Measurements from ENCODE around the gene DKK3. TPM values are rescaled to one million over a fixed set of nuclear protein-coding genes. Genes with fewer than 3 reads are reported as not detected.

The DKK3 gene
- 83.7 and 120 TPM in 2 replicates for total RNA-seq

GRCh38 chr11:12007769-12008737, at the start of gene DKK3:
DKK3 (minus strand) TSS chr11:12008626; CDS start chr11:12008582, 44 bp downstream.

Other genes starting within 250 kb of the DKK3 start
- gene USP47, start 166.7 kb downstream of the DKK3 start, total RNA-seq = 23.3 and 24.3 TPM in 2 replicates
- 217 and 266 TPM in 2 replicates for gene MICAL2, start 102.0 kb upstream of the DKK3 start, total RNA-seq

Measured in mesangial cell (primary cell).